Mesodermal cell (in vitro differentiated cells): ENCODE results near the gene KRTAP21-3.

Source experiments
- H3K27ac ChIP-seq: 2 replicates; pipeline ENCODE4 v1.7.0; 2013; ENCODE audit warnings: mild to moderate bottlenecking, low read depth, low read length, moderate library complexity; ENCODE audit not compliant: severe bottlenecking
- H3K36me3 ChIP-seq: 2 replicates; pipeline ENCODE4 v1.7.1; 2013; ENCODE audit warnings: mild to moderate bottlenecking, low read length, moderate library complexity; ENCODE audit not compliant: control insufficient read depth, insufficient read depth
- H3K4me1 ChIP-seq: one replicate; pipeline ENCODE4 v1.7.1; 2013; ENCODE audit warnings: mild to moderate bottlenecking, low read length; ENCODE audit not compliant: insufficient read depth, control insufficient read depth, poor library complexity, severe bottlenecking
- H3K4me3 ChIP-seq: 2 replicates; pipeline ENCODE4 v1.7.0; 2013; ENCODE audit warnings: low read length, control low read depth, mild to moderate bottlenecking; ENCODE audit not compliant: insufficient read depth, poor library complexity, severe bottlenecking; ENCODE audit errors: extremely low read depth
- H3K9me3 ChIP-seq: 2 replicates; pipeline ENCODE4 v1.7.1; 2013; ENCODE audit warnings: mild to moderate bottlenecking, low read length, moderate library complexity; ENCODE audit not compliant: control insufficient read depth
- WGBS, 2 experiments: methylation state at CpG; one replicate each; pipeline ENCODE4 v1.1.5; 2013; ENCODE audit warnings: missing lambda C conversion rate in 2 of 2; ENCODE audit not compliant: insufficient coverage in 2 of 2; 5-methylcytosine and 5-hydroxymethylcytosine counted together

KRTAP21-3 gene

GRCh38 chr21:30668776-30669175 is 49.8 kb downstream of the KRTAP21-3 start:
- WGBS, 2 experiments, result 29 to 100% methylated on average over 1 of the region's 1 CpG

More at GRCh38 chr21:30668776-30669175, 49.8 kb downstream of the KRTAP21-3 start:
- Histone ChIP-seq H3K4me1 (no peaks in the 10 kb centered on the region), H3K4me3 (no peak overlapping the region), H3K9me3 (no peaks in the 10 kb centered on the region), H3K36me3 (no peaks in the 10 kb centered on the region), H3K27ac (no peak overlapping the region)
